ENCODE measurements around the gene RPLP2.

The RPLP2 gene

GRCh38 chr11:836700-837099, 26.9 kb downstream of the RPLP2 start:
- no peak for DNase-seq (ENCODE audit: low spot score)

GRCh38 chr11:837189-837989, 27.6 kb downstream of the RPLP2 start:
- DNase-seq (ENCODE audit: low spot score), result no peak

DNA sequence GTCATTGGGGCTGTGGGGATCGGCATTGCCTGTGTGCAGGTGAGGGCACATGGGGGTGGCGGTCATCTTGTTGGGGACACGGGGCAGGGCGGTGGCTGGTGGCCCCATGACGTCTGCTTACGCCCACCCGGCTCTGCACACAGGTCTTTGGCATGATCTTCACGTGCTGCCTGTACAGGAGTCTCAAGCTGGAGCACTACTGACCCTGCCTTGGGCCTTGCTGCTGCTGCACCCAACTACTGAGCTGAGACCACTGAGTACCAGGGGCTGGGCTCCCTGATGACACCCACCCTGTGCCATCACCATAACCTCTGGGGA, 28.2 kb downstream of the RPLP2 start:
- no peak for DNase-seq (ENCODE audit: low spot score)

- DNase-seq (ENCODE audit: low spot score), result no peak
Observed at GRCh38 chr11:838441-839279, 28.9 kb downstream of the RPLP2 start.

- no peak for DNase-seq (ENCODE audit: low spot score)
Observed at GRCh38 chr11:839280-839623, 29.5 kb downstream of the RPLP2 start.

DNA sequence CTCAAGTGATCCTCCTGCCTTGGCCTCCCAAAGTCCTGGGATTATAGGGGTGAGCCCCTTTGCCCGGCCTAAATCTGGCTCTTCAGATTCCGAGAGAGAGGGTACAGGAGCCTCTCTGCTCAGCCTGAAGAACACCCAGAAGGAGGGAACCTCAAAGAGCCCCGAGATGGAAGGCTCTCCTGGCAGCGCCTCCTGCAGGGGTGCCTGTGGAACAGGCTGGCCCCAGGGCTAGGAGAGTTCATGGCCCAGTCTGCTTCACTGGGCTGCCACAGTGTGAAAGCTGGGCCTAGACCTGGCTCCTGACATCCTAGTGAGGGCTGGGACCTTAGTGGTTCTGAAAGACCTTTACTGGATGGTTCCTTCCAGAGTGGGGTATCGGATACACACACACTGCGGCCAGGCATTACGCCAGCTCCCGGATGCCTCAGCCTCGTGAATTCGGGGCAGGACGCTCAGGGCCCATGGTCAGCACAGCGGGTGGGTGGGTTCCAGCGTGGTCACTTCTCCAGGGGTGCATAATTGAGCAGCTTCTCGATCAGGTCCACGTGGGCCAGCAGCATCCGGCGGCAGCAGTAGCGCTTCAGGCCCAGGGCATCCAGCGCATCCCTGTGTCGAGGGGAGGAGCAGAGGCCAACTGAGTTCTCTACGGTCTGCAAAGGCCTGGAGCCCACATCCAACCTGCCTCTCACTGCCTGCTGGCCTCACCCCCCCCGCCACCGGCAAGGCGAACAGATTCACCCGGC, 30.3 kb downstream of the RPLP2 start:
- DNase-seq (ENCODE audit: low spot score), result no peak

DNA sequence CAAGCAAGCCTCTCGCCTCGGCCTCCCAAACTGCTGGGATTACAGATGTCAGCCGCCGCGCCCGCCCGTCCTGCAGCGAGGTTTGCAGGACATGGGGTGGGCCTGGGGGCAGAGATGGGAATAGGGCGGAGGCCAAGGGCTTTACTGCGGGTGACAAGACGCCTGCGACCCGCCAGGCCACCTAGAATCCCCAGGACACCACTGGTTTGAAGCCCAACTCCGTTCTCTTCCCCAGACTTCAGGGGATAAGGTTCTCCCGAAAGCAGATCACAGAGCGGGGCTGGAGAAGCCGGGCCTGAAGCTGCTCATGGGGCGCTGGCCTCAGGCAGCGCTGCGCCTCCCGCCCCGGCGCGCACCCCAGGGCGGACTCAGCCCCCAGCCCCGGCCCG, 32.2 kb downstream of the RPLP2 start:
- no peak for DNase-seq (ENCODE audit: low spot score)

DNA sequence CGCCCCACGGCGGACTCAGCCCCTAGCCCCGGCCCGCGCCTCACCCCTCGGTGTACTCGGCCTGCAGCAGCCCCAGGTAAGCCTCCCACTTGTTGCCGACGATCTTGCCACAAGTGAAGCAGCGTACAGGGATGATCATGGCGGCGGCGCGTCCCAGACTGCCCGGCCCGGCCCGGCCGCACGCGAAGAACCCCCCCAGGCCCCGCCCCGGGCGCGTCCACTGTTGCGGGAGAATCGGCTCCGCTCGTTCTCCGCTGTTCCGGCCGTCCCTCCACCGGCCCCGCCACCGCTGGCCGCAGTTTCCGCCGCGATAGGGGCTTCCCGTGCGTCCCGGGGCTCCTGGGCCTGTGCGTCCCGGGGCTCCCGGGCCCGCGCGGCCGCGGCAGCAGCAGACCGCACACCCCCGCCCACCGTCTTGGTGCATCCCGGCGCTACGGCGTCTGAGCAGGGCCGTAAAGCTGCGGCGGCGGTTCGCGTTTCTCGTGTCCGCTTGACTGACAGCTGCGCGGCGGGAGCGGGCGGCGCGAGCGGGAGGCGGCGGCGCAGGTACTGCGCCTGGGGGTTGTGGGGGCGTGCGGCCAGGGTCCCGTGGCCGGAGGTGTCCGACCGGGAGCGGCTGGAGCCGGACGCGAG, 32.7 kb downstream of the RPLP2 start, which contains the start of the genes POLR2L and TSPAN4:
Gene POLR2L (minus strand): TSS at position 160 of the 633 bp plus-strand sequence. CDS start 21 bp downstream, at position 139.
Gene TSPAN4 (plus strand): TSS at position 483 of the 633 bp plus-strand sequence. CDS start 7,453 bp downstream, outside the sequence.
- DNase-seq (ENCODE audit: low spot score), result peak; percentile 92

- DNase-seq (ENCODE audit: low spot score), result no peak
Observed at GRCh38 chr11:843086-843734, 33.4 kb downstream of the RPLP2 start.

DNA sequence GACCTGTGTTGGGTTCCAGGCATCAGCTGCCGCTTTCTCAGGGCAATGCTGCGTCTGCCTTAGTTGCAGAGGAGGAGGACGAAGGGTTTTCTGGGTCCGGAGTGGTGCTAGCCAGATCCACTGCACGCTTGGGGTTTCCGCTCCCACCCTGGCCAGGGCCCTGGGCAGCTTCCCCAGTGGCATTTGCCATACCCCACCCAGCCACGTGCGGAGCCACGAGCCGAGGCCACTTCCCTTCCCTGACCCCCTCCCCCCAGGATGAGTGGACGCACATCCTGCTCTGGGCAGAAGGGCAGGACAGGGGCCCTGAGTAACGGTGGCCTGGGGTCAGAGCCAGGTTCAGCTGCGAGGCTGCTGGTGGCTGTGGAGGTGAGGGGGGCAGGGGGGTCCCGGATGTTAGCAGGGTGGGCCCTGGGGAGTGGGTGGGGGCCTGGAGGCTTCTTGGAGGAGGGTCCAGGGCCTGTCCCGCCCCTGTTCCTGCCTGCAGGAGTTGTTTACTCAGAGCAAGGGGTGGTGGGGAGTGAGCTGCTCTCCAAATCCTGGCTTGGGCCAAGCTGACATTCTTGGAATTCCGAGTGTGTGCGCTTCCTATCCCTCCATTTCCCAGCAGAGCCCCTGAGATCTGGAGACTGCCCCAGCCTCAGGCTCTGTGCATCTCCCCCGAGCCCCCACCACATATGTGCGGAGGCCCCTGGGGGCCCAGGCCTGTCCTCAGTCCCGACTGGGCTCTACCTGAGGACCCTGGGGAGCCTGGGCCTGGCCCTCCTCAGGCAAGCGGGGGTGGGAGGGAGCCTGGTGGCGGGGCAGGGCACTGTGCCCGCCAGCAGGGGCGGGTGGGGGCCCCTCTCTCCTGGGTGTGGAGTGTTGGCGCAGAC, 34.3 kb downstream of the RPLP2 start:
- peak; percentile 97 for DNase-seq (ENCODE audit: low spot score)

- peak; percentile 86 for DNase-seq (ENCODE audit: low spot score)
Observed at GRCh38 chr11:844693-845644, 35.2 kb downstream of the RPLP2 start.

- DNase-seq (ENCODE audit: low spot score), result no peak
Observed at GRCh38 chr11:845872-846495, 36.2 kb downstream of the RPLP2 start.

DNA sequence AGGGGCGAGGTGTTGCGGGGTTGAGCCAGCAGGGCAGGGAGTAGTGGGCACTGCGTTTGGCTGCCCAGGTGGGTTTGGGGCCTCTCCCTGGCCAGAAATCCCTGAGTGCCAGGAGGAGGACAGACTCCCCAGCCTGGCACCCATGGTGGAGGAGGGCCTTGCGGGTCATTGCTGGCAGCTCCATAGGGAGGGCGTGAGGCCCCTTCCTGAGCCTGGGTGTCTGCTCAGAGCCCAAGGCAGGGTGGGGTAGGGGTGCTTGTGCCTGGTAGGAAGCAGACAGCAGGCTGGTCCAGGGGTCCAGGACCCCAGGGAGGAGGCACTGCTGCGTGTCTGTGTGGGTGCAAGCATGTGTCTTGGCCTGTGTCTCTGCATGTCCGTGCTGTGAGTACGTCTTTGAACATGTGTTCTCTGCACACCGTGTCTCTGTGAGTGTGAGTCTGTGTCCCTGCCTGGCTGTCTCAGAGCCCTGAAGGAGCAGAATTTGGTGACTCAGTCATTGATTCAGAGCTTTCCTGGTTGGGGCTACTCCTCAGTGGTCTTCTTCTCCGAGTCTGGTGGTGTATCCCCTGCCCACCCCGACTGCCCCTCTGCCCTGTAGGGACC, 36.8 kb downstream of the RPLP2 start:
- DNase-seq (ENCODE audit: low spot score), result no peak

- no peak for DNase-seq (ENCODE audit: low spot score)
Observed at GRCh38 chr11:847876-848275, 38.1 kb downstream of the RPLP2 start.

DNA sequence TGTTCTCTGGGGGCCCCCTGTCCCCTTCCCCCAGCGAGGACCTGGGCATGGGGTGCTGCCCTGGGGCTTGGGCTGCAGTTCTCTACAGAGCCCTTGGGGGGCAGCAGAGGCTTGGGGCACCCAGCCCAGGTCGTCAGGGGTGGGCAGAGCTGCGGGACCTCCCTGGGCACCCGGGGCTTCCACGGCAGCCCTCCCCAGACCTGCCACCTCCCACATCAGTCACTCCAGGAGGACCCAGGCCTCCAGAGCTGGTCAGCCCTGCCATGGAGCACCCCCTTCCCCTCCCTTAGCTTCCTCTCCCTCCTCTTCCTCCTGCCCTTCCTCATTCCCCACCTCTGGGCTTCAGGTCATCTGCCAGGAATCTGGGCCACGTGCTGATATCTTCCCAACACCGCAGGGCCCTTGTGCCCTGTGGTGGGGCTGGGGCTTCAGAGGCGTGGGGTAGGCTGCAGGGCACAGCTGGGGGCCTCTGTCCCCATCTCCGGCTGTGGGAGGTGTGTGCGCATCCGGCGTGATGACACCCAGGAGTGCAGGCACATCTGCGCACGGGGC, 38.7 kb downstream of the RPLP2 start:
- peak; percentile 85 for DNase-seq (ENCODE audit: low spot score)

DNA sequence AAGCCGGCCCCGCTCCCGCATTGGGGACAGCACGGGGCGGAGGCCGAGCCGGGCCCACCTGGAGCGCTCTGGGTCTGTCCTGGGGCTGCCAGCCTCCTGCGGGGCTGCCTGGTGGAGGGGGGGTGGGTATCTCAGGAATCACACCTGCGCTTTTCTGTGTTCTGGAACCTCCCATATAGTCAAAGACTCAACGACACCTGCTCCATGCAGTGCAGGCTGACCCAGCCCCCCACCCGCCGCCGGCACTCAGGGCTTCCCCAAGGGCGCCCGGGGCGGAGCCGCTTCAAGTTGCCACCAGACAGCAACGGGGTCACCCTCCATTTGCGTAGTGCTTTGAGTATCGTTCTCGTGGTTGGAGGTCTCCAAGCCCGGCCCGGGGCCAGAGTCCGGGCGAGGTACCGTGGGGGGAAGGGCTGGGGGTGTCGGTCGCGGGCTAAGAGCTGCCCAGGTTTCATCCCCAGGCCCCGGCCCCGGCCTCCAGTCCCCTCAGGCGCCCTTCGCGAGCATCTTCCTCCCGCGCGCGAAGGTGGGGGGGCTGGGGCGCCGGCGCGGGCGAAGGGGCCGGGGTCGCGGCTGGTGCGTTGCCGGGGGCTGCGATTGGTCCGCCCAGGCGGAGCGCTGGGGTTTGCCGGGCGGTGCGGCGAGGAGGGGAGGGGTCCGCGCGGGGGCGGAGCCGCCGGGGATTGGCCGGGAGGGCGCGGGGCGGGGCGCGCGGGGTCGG, 39.5 kb downstream of the RPLP2 start:
- no peak for DNase-seq (ENCODE audit: low spot score)

GRCh38 chr11:849951-850774, 40.4 kb downstream of the RPLP2 start:
- DNase-seq (ENCODE audit: low spot score), result no peak

Measured in hepatic stellate cell (primary cell).